Spleen (tissue), 3 donors: ENCODE results near the gene SLC5A12.

ENCODE experiments used
- POLR2A ChIP-seq, 3 donors: fragments of 450-650 bp; IDR thresholded peaks; one replicate each; pipeline ENCODE4 v1.5.1; 2017; ENCODE audit warnings: antibody characterized with exemption in 3 of 3, mild to moderate bottlenecking in 1 of 3
- POLR2AphosphoS5 ChIP-seq, 3 donors: sonication (generic); formaldehyde crosslinking; IDR thresholded peaks; one replicate each; pipeline ENCODE4 v1.5.1; 2017; ENCODE audit warnings: antibody characterized with exemption in 3 of 3

DNA sequence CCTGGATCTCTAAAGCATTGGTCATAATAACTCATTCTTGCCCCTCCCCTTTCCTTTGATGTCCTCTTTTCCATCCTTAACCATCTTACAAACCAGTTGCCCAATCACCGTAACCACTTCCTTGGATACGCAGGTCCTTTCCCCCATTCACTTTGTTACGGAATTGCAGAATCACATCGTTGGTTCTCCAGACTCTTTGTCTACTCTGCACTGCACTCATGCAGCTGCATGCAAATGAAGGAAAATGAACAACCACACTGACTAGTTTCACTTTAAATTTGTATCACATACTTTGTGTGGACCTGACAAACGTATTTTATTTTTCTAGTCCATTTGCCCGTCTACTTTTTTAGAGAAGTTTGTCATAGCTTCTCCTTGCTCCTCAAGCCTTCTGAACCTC, 69.9 kb downstream of the SLC5A12 start:
- no peak for TF ChIP-seq POLR2A (IDR thresholded peaks at IDR 0.05)
- no peak for TF ChIP-seq POLR2AphosphoS5 (IDR thresholded peaks at IDR 0.05)
